Activated CD4-positive, alpha-beta T cell treated with anti-CD3 and anti-CD28 coated beads, Interleukin-2, Interleukin-6, amounts not matched to agents 100 ng/mL and 50 ng/mL, durations not matched to agents 16 hours and 8 hours (primary cell): ENCODE results near the gene PTEN.
"Not testable (repeated sequence)": the region's sequence is repeated elsewhere in the genome, so short reads cannot be mapped to it uniquely, and the experiment has no call there.

ENCODE experiments used
- DNase-seq: peaks from one replicate; pipeline ENCODE4 v3.0.0-alpha.2; 2020

PTEN gene

GRCh38 chr10:87863053-87863943 lies at the start of gene PTEN, which contains the start of gene KLLN:
TSS of gene PTEN (plus strand) at chr10:87863625. CDS start at chr10:87864470, 845 bp downstream.
TSS of gene KLLN (minus strand) at chr10:87863533. CDS start at chr10:87862487, 1,046 bp downstream.
- peak; percentile 89 for DNase-seq

DNA sequence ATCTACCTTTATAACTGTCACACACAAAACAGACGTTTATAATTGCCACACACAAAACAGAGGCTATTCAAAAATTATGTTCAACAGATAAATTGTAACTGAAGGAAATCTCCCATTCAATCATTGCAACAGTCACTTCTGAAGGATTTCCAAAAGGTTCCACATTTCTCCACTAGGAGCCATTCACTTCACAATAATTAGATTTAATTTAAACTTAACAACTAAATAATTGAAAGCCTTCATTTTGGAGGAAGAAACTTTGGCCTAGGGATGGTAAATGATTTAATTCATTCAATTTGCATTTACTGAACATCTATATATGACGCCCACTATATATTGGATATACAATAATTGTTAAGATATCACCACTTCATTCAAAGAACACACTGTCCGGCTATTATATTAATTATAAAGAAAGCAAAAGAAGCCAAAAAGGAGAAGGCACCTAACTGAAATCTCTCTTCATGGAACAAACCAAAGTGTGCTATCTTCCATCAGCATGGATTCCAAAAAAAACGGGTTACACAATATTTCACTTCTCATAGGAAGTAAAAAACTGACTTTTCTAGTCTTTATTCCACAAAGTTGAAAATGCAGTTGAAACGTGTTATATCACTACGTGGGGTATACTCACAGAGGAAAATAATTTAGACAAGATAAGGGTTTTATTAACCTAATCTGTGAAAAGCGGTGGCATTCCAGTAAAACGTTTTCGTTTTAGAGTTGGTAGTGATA lies 47.1 kb upstream of the PTEN start:
- DNase-seq: no peak

DNA sequence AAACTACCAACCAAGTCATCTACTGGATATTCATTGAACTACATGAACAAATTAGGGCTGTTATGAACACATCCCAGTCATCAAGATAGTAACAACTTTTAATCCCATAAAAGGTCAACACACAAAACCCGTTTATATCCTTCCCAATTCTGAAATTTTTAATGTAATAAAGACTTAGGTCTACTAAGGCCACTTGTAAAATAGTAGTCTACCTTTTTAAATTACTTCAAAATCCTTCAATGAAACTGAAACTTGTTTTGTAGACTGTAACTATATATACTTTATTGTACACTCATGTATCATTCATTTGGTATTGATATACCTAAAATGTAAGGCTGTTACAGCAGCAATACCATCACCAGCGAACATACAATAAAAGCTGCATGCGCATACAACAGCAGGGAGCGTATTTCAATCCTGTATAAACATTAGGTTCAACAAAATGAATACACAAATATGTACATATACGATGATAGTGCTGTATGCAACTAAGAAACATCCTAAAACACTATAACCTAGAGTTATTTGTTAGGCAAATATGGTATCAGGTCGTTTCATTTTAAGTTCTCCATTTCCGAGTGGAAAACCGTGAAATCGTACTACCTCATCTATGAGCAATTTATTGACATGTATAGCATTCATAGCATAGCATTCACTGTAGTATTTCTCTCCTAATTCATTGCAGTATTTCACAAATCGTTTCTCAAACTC lies 46.4 kb upstream of the PTEN start:
- no peak for DNase-seq

- DNase-seq: peak; percentile 94
Measured at GRCh38 chr10:87817609-87818504, 45.6 kb upstream of the PTEN start, which contains the start of gene ATAD1. TSS of gene ATAD1 (minus strand) at chr10:87818226. CDS start at chr10:87814599, 3,627 bp downstream.

GRCh38 chr10:87818505-87819288 lies 44.7 kb upstream of the PTEN start:
- DNase-seq: peak; percentile 63

GRCh38 chr10:87819289-87819585 lies 44.2 kb upstream of the PTEN start:
- no peak for DNase-seq

DNA sequence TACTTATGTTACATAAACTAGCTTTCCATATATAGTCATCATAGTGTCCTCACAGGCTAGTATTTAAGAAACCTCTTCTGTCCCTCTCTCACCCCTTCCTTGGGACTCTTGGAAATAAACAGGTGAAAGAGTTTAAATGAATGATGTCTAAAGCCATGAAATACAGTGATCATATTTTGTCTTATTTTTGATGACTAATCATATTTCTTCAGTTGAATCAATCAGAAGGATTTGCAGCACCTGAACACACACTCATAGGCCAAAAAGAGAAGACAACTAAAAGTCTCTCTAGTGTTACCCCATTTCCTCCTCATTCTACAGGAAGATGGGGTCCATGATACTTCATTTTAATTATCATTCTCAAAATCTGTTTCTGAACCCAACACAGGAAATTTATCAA lies 36.8 kb upstream of the PTEN start:
- DNase-seq: no peak

GRCh38 chr10:87827681-87828080 lies 35.7 kb upstream of the PTEN start:
- DNase-seq: peak; percentile 11

- DNase-seq: not testable (repeated sequence)
Measured at GRCh38 chr10:87829051-87829450, 34.4 kb upstream of the PTEN start.

- DNase-seq: peak; percentile 46
Measured at GRCh38 chr10:87829986-87830729, 33.3 kb upstream of the PTEN start.

- DNase-seq: no peak
Measured at GRCh38 chr10:87836098-87836497, 27.3 kb upstream of the PTEN start.

GRCh38 chr10:87837445-87837844 lies 26.0 kb upstream of the PTEN start:
- DNase-seq: no peak

DNA sequence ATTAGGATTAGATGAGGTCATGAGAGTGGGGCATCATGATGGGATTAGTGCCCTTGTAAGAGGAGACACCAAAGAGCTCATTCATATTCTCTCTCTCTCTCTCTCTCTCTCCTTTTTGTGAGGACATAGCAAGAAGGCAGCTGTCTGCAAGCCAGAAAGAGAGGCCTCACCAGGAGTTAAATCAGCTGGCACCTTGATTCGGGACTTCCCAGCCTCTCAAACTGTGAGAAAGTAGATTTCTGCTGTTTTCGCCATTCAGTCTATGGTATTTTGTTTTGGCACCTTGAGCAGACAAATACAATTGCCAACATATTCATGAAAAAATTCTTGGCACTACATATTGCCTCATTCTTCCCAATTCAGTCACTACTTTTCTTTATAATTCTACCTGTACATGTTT lies 24.8 kb upstream of the PTEN start:
- no peak for DNase-seq

DNA sequence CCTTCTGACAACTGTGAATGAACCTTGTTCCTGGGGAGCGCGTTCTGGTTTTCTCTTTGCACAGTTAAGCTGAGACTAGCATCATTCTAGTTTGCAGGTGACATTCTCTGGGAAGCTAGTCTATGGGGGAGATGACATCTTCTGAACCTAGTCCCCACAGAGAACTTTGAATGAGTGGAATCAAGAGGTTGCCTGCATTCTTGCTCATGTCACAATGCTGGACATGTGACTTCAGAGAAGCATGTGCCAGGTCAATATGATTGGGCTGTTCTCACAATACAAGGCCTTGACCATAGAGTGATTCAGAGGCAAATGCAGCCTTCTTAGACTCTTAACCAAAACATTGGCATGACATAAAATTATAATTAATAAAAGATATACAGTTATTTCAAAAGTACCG lies 22.2 kb upstream of the PTEN start:
- no peak for DNase-seq

DNA sequence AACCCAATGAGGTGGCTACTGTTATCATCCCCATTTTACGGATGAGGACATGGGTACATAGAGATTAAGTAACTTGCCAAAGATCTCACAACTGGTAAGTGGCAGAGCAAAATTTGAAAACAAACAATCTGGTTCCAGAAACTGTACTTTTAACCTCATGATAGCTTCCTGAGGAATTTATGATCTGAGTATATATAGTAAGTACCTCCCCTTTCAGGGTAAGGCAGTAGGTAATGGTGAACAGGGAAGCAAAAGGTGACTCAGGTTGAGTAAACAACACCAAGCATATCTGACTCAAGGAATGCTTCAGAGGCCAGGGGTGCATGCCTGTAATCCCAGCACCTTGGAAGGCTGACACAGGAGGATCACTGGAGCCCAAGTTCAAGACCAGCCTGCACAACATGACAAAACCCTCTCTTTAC lies 21.2 kb upstream of the PTEN start:
- DNase-seq: no peak

GRCh38 chr10:87842776-87843497 lies 20.5 kb upstream of the PTEN start:
- no peak for DNase-seq

GRCh38 chr10:87843714-87844113 lies 19.7 kb upstream of the PTEN start:
- no peak for DNase-seq

GRCh38 chr10:87844837-87845623 lies 18.4 kb upstream of the PTEN start:
- peak; percentile 41 for DNase-seq

- no peak for DNase-seq
Measured at GRCh38 chr10:87845624-87845998, 17.8 kb upstream of the PTEN start.
